K562 (cell line): ENCODE measurements around the gene EXOSC2. TPM values are rescaled to one million over a fixed set of nuclear protein-coding genes. Genes with fewer than 3 reads are reported as not detected.
A peak's percentile ranks its signal among the peaks of the same experiment; 100 is the strongest.

Source experiments
- CREB3L1 ChIP-seq: fragments of 450-650 bp; IDR thresholded peaks from 2 replicates; pipeline ENCODE4 v1.6.1; 2014; ENCODE audit warnings: low read depth, mild to moderate bottlenecking, moderate library complexity, borderline replicate concordance
- CREB5 ChIP-seq: fragments of 250-450 bp; sonication (Bioruptor Pico); IDR thresholded peaks from 2 replicates; pipeline ENCODE4 v1.5.0; 2020; ENCODE audit warnings: mild to moderate bottlenecking
- HDAC1 ChIP-seq, 2 experiments: fragments of 450-650 bp; IDR thresholded peaks; 2 replicates each; pipeline ENCODE4 v1.6.1; 2016 to 2017; ENCODE audit warnings: inconsistent platforms in 1 of 2, mild to moderate bottlenecking in 1 of 2, moderate library complexity in 1 of 2
- HNRNPLL ChIP-seq: fragments of 200-400 bp; formaldehyde crosslinking; IDR thresholded peaks from 2 replicates; pipeline ENCODE4 v1.6.1; 2017; ENCODE audit warnings: low read length, low read depth, mild to moderate bottlenecking; ENCODE audit not compliant: poor library complexity, severe bottlenecking
- REST ChIP-seq, 2 experiments: fragments of 450-650 bp; formaldehyde crosslinking in 1 of 2; IDR thresholded peaks; 2 replicates each; pipeline versions ENCODE4 v1.4.0 to v1.6.1; 2014 to 2020; ENCODE audit warnings: mild to moderate bottlenecking in 2 of 2, borderline replicate concordance in 1 of 2, low read depth in 1 of 2
- ZBTB34 ChIP-seq: fragments of 250-450 bp; sonication (Bioruptor Pico); IDR thresholded peaks from 2 replicates; pipeline ENCODE4 v1.8.0; 2021; ENCODE audit warnings: mild to moderate bottlenecking, moderate library complexity
- ZNF175 ChIP-seq: fragments of 200-800 bp; sonication (Bioruptor generic); IDR thresholded peaks from 2 replicates; pipeline ENCODE4 v1.6.1; 2016; ENCODE audit warnings: low read depth, mild to moderate bottlenecking, missing genetic modification characterization, missing compliant biosample characterization
- ZNF274 ChIP-seq: IDR thresholded peaks from 2 replicates; pipeline ENCODE4 v1.6.1; 2011; ENCODE audit warnings: low read depth, mild to moderate bottlenecking, low read length, moderate library complexity, borderline replicate concordance
- ZNF766 ChIP-seq: fragments of 200-800 bp; sonication (Bioruptor generic); conservative IDR thresholded peaks from 2 replicates; pipeline ENCODE4 v1.6.1; 2016; ENCODE audit warnings: missing genetic modification characterization, missing compliant biosample characterization
- polyA plus RNA-seq, 8 experiments: library from polyadenylated mRNA; depleted of rRNA in 4 of 8; stranded (reverse) in 5 of 8; unstranded in 3 of 8; fragments of >200 nt; fragmentation: Nextera tagmentation in 2 of 8; fragmentation: Illumina TruSeq in 1 of 8; extraction: Ambion mirVana in 2 of 8; extraction: Trizol in 1 of 8; gene quantifications; 2 replicates each; pipeline versions ENCODE4 v1.2.1 to v1.2.3, GENCODE V29; 2011 to 2014; ENCODE audit warnings: inconsistent platforms in 1 of 8, missing spikeins in 1 of 8
- total RNA-seq, 7 experiments: library from RNA; depleted of rRNA in 6 of 7; stranded (reverse); fragments of >200 nt in 6 of 7; fragmentation: Illumina TruSeq in 2 of 7; extraction: Trizol in 2 of 7; gene quantifications; 2 replicates each; pipeline versions ENCODE4 v1.2.1 to v1.2.3, GENCODE V29; 2011 to 2021; ENCODE audit warnings: low replicate concordance in 1 of 7

The EXOSC2 gene
- total and polyA plus RNA-seq, 9 of the 15 experiments (the other 6 are each of a cell fraction or from before 2014, with no cell fraction given) = 46.0 to 101 (median 77.6) TPM

GRCh38 chr9:130682421-130683121 lies 11.0 kb upstream of the EXOSC2 start (continued):
- TF ChIP-seq CREB3L1 (no peak), CREB5 (CRISPR knock-in tag) (no peak), ZNF274 (no peak), ZNF175 (CRISPR knock-in tag) (no peak), HNRNPLL (no peak), ZNF766 (CRISPR knock-in tag) (no peak), REST (IDR thresholded peaks at IDR 0.05; ENCODE audit: borderline replicate concordance) (peak; percentile 84), REST (CRISPR knock-in tag; IDR thresholded peaks at IDR 0.05; ENCODE audit: low read depth) (no peak), ZBTB34 (no peak), HDAC1 (IDR thresholded peaks at IDR 0.05) (no peak)
